Measurements from ENCODE around the gene TOM1L2. TPM values are rescaled to one million over a fixed set of nuclear protein-coding genes. Genes with fewer than 3 reads are reported as not detected.

TOM1L2 gene
- total RNA-seq, 1 experiment from 2014 or later: 45.2 TPM

DNA sequence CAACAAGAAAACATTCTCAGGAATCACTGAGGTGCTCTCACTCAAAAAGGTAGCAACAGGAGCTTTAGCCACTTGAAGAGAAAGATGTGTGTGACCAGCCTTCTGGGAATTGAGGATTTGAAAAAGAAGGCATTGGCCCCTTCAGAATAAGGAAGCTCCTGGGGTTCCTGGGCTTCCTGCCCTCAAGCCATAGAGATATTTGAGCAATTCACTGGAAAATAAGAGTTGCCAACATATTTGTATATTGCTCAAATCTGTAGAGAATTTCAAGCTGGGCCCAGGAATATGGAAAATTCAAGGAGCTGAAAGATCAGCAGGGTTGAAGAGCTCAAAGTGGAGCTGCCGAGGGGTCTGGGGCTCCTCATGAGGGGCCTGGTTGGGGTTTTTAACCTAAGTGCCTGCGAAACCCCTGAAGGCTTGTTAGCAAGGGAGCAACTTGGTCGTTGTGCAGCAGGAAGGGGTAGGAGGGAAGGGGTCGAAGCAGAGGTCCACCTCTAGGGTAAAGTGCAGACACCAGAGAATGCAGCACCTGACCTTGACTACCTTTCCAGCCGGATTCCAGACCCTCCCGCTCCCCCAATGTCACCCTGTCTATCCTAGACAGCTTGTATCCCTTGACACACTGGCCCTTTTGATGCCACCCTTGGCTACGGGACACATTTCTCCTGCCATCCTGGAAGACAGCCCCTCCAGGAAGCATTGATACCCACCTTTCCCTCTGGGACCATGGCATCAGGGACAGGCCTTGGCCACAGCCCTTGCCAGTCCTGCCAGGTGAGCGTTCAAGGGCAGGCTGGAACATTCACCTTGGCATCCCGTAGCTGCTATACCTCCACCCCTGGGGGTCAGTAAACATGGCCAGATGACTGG lies 67.8 kb downstream of the TOM1L2 start:
- no TSS peak for BruUV-seq (replicated peaks)
- intact Hi-C loops (cut with micrococcal nuclease; ENCODE audit: unreplicated experiment) (no loop called here), in situ Hi-C loops (cut with HindIII; ENCODE audit: low pct_unique_long_range_greater_than_20kb, low sequenced_read_pairs) (no loop called here)
- TF ChIP-seq TCF7L2 (IDR thresholded peaks at IDR 0.05; ENCODE audit: low read depth, low read length) (no peak), POLR2AphosphoS5 (IDR thresholded peaks at IDR 0.05; ENCODE audit: low read depth, low read length) (no peak), SIN3A (IDR thresholded peaks at IDR 0.05; ENCODE audit: borderline replicate concordance, insufficient read depth, low read depth, low read length) (no peak)
- TF ChIP-seq, protein P1, sequence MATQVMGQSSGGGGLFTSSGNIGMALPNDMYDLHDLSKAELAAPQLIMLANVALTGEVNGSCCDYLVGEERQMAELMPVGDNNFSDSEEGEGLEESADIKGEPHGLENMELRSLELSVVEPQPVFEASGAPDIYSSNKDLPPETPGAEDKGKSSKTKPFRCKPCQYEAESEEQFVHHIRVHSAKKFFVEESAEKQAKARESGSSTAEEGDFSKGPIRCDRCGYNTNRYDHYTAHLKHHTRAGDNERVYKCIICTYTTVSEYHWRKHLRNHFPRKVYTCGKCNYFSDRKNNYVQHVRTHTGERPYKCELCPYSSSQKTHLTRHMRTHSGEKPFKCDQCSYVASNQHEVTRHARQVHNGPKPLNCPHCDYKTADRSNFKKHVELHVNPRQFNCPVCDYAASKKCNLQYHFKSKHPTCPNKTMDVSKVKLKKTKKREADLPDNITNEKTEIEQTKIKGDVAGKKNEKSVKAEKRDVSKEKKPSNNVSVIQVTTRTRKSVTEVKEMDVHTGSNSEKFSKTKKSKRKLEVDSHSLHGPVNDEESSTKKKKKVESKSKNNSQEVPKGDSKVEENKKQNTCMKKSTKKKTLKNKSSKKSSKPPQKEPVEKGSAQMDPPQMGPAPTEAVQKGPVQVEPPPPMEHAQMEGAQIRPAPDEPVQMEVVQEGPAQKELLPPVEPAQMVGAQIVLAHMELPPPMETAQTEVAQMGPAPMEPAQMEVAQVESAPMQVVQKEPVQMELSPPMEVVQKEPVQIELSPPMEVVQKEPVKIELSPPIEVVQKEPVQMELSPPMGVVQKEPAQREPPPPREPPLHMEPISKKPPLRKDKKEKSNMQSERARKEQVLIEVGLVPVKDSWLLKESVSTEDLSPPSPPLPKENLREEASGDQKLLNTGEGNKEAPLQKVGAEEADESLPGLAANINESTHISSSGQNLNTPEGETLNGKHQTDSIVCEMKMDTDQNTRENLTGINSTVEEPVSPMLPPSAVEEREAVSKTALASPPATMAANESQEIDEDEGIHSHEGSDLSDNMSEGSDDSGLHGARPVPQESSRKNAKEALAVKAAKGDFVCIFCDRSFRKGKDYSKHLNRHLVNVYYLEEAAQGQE (IDR thresholded peaks at IDR 0.05; ENCODE audit: insufficient read depth in 1 of 2, low read depth in 2 of 2, low read length in 1 of 2): no peak
- TF ChIP-seq, protein P2, sequence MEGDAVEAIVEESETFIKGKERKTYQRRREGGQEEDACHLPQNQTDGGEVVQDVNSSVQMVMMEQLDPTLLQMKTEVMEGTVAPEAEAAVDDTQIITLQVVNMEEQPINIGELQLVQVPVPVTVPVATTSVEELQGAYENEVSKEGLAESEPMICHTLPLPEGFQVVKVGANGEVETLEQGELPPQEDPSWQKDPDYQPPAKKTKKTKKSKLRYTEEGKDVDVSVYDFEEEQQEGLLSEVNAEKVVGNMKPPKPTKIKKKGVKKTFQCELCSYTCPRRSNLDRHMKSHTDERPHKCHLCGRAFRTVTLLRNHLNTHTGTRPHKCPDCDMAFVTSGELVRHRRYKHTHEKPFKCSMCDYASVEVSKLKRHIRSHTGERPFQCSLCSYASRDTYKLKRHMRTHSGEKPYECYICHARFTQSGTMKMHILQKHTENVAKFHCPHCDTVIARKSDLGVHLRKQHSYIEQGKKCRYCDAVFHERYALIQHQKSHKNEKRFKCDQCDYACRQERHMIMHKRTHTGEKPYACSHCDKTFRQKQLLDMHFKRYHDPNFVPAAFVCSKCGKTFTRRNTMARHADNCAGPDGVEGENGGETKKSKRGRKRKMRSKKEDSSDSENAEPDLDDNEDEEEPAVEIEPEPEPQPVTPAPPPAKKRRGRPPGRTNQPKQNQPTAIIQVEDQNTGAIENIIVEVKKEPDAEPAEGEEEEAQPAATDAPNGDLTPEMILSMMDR (IDR thresholded peaks at IDR 0.05): no peak
- Histone ChIP-seq H3K36me3 (ENCODE audit: control insufficient read depth, insufficient read depth, low read length) (no peaks in the 10 kb centered on the region), H3K9me3 (ENCODE audit: control insufficient read depth, insufficient read depth, low read depth, low read length) (no peaks in the 10 kb centered on the region), H3K27ac (ENCODE audit: low read length) (no peak overlapping the region), H3K27me3 (ENCODE audit: control insufficient read depth, insufficient read depth, low read length) (no peaks in the 10 kb centered on the region), H3K4me1 (ENCODE audit: control insufficient read depth, insufficient read depth, low read length) (peaks cover 13% of the 10 kb centered on the region), H3K4me3 (ENCODE audit: low read depth in 2 of 2, low read length in 2 of 2) (no peak overlapping the region)
- no peak for ATAC-seq
- DNase-seq (ENCODE audit: low read depth, low spot score): no peak
- POLR2A ChIA-PET: no interaction called here
- CTCF ChIA-PET: no interaction called here

DNA sequence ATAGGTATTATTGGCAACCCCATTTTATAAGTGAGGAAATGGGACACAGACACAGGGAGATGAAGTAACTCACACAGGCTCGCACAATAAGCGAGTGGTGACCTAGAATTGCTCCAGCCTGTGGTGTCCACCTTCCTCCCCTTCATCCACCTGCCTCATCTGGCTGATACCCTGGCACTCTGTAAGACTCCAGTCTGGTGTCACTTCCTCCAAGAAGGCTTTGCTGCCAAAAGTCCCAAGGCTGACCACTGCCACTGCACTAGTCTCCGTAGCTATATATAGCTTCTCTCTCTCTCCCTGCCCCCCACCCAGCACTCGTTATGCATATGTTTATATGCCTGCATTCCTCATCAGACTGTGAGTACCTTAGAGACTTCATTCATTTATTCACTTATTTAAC lies 69.3 kb downstream of the TOM1L2 start:
- Histone ChIP-seq H3K27me3 (ENCODE audit: control insufficient read depth, insufficient read depth, low read length) (no peaks in the 10 kb centered on the region), H3K9me3 (ENCODE audit: control insufficient read depth, insufficient read depth, low read depth, low read length) (no peaks in the 10 kb centered on the region), H3K4me3 (ENCODE audit: low read depth in 2 of 2, low read length in 2 of 2) (no peak overlapping the region), H3K27ac (ENCODE audit: low read length) (no peak overlapping the region), H3K36me3 (ENCODE audit: control insufficient read depth, insufficient read depth, low read length) (no peaks in the 10 kb centered on the region; the same call in 1 of the 2 replicates), H3K4me1 (ENCODE audit: control insufficient read depth, insufficient read depth, low read length) (peaks cover 13% of the 10 kb centered on the region)
- BruUV-seq (replicated peaks): no TSS peak
- ATAC-seq (no peak), DNase-seq (ENCODE audit: low read depth, low spot score) (no peak)
- intact Hi-C loops (cut with micrococcal nuclease; ENCODE audit: unreplicated experiment): no loop called here
- CTCF ChIA-PET: no interaction called here
- POLR2A ChIA-PET: no interaction called here
- TF ChIP-seq, protein P2 (IDR thresholded peaks at IDR 0.05): no peak
- TF ChIP-seq, protein P1 (IDR thresholded peaks at IDR 0.05; ENCODE audit: insufficient read depth in 1 of 2, low read depth in 2 of 2, low read length in 1 of 2): no peak
- no peak for TF ChIP-seq TCF7L2 (IDR thresholded peaks at IDR 0.05; ENCODE audit: low read depth, low read length)
- no peak for TF ChIP-seq POLR2AphosphoS5 (IDR thresholded peaks at IDR 0.05; ENCODE audit: low read depth, low read length)
- TF ChIP-seq SIN3A (IDR thresholded peaks at IDR 0.05; ENCODE audit: borderline replicate concordance, insufficient read depth, low read depth, low read length): no peak
- in situ Hi-C loops (cut with HindIII; ENCODE audit: low pct_unique_long_range_greater_than_20kb, low sequenced_read_pairs): no loop called here

Data from Panc1 (cell line).